EH (cell line): ENCODE data around the gene RALY.

Source experiments
- DNase-seq: peaks from one replicate; pipeline ENCODE4 v3.0.0-alpha.2; 2015; ENCODE audit warnings: low read depth

RALY gene

DNA sequence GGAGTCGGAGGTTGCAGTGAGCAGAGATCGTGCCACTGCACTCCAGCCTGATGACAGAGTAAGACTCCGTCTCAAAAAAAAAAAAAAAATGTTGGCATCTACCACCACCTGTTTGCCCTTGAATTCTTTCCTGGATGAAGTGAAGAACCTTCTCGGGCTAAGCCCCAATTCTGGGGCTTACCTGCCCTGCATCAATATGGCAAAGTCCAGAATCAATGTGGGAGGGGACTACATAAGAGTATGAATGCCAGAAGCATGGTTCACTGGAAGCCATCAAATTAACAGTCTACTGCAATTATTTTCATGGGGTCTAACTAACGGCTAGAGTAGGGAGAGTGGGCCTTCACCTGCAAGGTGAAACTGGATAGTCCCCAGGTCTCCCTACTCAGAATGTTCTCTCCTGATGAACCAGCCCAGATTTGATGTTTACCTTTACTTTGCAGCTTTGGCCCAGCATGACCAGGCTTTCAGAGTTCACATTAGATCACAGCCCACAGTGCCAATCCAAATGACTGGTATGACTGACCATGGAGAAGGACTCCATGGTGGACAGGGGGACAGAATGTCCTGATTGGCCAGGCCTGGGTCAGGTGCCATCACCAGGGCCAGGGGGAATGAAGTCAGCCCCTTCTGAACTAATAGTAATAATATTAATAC, 7.0 kb upstream of the RALY start:
- DNase-seq = no peak

DNA sequence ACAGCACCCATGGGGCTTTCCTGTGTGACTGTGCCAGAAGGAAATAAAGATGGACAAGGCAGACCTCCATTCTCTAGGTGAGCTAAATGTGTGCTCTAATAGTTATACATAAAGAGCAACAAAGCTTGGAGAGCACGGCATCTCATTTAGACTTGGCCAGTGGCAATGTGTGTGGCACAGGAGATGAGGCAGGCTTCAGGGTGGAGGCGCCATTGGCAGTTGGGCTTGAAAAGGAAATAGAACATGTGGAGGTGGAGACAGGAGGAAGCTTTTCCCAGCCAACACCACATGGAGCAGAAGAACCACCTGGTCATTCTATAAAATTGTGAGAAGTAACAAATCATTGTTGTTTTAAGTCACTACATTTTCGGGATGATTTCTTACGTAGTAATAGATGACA, 3.6 kb upstream of the RALY start:
- DNase-seq = no peak

DNA sequence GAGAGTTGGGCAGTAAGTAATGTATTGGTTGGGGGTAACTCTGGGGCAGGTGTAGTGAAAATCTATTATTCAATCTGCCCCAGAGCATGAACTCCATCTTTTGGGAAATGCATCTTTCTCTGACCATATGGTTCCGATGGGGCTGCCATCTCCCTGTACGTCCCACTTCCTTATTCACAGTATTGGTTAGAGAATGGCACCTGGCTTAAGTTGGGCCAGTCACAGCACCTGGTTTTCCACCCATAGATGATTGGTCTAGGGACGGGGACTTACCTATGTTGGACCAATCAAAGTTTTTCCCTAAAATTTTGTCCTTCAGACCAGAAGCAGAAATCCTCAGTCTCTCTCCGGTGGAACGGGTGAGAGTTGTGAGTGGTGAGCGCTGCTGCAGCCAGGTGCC, 2.2 kb upstream of the RALY start:
- no peak for DNase-seq

DNA sequence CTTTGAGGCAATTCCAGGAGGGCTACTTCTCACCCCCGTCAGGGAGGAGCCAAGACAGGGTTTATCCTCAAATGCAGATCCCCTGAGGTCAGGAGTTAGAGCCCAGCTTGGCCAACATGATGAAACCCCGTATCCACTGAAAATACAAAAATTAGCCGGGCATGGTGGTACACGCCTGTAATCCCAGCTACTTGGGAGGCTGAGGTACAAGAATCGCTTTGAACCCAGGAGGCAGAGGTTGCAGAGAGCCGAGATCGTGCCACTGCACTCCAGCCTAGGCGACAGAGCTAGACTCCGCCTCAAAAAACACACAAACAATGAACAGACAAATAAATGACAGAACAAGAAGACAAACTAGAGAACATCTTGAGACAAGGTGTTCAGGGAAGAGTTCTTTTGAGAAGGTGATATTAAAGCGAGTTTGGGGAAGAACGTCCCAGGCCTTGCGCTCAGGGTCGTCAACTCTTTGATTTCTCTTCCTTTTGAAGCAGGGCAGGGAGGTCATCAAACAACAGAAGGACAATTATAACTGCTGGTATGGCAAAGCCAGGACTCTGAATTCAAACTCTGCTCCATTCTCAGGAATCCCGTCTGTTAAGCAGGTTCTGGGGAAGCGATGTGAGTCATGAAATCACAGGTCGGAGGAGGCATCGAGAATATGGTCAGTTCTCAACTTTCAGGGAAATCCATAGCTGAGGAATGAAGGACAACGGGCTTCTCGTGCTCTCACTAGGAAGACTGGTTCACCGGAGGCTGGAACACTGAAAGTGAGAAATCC, 1.4 kb upstream of the RALY start:
- no peak for DNase-seq

DNA sequence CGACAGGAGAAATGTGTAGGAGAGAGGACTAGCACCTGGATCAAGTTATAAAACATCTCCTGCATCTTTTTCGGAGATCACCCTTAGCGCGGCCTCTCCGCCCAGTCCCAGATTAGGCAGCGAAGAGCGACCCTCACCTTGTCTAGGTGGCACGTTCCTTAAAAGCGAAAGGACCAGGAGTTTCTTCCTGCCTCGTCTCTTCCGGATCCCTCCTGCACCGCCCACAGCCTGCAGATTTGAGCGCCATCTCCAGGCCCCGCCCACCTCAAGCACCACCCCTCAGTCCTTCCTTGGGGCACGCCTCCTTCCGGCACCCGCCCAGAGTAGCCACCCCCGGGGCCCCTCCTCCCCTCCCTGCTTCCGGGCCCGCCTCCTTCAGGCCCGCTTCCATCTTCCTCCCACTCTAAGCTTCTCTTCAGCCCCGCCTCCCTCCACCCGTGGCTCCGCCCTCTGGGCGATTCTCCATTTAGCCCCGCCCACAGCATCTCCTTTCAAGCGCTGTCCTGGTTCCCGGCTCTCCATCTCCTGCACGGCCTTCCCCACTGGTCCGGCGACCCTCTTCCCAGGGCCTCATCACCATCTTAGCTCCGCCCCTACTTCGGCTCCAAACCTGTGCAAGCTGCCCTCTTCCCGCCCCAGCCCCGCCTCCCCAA, 662 bp upstream of the RALY start:
- DNase-seq = peak; percentile 99

DNA sequence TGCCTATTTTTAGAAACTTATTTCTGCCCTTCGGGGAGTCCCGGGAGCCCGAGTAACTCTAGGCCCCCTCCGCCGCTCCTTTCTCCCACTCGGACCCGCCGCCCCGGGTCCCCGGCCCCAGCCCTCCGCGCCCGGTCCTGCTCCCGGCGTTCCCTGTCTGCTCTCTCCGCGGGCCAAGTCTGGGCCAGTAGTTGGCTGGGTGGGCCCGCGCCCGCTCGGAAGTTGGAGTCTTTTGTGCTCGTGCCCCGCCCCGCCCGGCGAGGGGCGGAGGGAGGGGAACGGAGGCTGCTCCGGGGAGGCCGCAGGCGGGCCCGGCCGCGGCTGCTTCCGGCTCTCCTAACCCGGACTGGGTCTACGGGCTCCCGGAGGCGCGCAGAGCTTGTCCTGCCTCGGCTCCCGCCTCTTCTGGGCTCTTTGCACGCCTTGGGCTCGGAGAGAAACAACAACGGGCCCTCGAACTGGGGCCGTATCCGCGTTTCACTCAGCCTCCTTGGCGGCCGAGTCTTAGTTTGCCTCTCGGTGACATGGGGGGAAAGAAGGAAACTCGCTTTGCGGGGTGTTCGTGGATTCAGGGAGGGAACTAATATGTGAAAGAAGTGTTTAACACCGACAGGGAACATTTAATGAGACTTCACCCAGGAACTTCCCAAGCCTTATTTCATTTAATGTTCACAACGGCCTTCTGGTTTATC, 657 bp downstream of the RALY start:
- peak; percentile 86 for DNase-seq

DNA sequence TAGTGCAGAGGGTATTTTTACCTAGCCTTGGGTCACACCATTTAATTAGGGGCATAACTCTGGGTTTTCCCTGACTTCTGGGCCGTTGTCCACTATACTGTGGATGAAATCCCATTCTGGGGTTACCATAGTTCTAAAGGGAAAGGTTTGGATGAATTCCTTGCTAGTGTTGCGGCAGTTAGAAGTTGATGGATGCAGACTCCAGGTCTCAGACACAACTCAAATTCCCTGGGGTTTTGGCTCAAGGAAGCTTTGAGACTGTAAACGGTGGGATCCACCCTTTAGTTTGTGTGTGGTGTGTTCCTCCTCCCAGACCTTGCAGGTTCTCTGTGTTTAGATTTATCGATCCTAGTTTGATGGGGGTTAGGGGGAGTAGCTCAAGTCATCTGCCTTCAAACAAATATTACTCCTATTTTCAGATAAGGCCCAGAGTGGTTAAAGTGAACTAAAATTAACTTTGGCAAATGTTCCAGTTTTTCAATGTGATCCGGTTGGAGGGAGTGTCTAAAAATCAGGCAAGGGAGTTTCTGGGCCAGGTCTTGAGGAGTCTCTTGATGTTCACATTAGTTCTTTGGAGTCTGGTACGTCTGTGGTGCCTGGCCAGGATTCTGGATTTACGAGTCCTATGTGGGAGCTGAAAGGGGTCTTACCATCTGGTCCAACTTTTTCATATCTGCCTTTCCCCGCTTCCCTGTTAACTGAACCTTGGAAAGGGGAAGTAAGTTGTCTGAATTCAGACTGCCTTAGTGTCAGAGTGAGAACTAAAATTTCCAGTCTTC, 1.5 kb downstream of the RALY start:
- DNase-seq = peak; percentile 31

DNA sequence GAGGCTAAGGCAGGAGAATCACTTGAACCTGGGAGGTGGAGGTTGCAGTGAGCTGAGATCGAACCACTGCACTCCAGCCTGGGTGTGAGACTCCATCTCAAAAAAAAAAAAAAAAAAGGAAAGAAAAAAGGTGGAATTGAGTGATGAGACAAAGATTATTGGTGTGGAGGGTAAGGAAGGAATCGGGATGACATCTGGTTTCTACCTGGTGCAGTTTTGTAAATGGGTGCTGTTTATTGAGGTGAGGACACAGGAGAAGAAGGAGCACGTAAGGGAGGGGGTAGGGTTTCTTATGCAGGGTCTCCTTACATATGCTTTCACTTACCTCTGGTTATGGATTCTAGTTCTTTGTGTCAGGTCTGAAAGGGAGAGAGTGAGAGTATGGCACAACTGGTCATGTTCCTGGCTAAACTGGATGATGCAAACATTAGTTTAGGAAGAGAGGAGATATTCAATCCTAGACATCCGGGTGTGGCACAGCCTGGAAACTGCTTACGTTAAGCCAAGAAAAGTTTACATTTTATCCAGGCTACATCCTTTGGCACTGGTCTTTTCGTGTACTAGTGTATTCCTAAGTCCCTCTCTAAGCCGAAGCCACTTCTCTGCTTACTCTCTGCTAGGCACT, 5.4 kb downstream of the RALY start:
- no peak for DNase-seq

DNA sequence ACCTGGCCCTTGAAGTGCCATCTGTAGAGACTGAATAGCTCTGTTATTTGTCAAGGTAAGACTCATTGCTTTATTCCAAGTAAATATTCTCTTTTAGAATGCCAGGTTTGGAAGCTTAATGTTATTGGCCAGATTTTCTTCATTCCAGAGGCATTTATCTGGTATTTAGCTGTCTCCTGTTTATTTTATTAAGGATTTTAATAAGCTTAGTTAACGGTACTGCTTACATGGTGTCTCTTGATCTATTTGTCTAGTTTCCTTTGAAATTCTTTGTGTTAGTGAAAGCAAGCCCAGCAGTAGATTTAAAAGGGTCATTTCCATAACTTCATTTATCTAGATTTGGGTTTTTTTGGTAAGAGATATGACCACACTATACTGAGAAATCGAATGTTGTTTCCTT, 7.7 kb downstream of the RALY start:
- DNase-seq = peak; percentile 61

GRCh38 chr20:34004227-34004626, 10.5 kb downstream of the RALY start:
- DNase-seq = no peak

- no peak for DNase-seq
Observed at GRCh38 chr20:34004790-34005457, 11.2 kb downstream of the RALY start.

GRCh38 chr20:34006619-34007018, 12.9 kb downstream of the RALY start:
- DNase-seq = no peak

- no peak for DNase-seq
Observed at GRCh38 chr20:34008477-34008876, 14.8 kb downstream of the RALY start.

DNA sequence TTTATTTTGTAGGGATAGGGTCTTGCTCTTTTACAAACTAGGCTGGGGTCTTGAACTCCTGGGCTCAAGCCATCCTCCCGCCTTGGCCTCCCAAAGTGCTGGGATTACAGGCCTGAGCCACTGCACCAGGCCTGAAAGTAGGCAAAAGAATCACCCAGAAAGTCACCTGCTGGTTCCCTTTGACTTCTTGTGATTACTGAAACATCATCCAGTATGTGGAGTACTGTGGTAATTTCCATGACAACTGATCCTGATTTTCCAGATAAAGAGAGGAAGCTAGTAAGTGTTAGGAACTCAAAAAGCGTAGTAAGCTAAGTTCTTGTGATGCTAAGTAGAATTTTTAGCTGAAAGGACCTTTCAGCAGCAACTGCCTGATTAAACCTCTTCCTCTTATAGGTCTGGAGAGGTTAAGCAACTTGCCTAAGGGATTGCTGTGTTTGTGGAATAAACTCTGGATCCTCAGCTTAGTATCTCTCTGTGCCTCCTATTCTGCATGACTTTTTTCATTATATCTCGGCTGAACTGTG, 16.8 kb downstream of the RALY start:
- DNase-seq = no peak

DNA sequence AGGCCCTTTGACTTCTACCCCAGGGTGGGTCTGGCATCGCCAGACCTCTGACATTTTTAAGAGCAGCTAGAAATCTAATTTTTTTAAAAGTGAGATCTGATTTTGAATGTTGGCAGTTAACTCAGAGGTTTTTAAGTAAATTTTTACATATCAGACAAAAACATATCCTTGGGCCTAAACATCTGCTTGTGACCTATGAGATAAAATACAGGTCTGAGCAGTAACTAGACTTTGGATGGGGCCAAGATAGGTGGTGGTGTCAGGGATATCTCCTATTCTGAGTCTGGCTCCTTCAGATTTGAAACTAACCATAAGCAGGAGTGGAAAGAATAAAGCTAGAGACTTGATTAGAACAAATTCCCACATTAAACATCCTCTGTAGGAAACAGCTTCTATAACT, 17.6 kb downstream of the RALY start:
- DNase-seq = no peak

DNA sequence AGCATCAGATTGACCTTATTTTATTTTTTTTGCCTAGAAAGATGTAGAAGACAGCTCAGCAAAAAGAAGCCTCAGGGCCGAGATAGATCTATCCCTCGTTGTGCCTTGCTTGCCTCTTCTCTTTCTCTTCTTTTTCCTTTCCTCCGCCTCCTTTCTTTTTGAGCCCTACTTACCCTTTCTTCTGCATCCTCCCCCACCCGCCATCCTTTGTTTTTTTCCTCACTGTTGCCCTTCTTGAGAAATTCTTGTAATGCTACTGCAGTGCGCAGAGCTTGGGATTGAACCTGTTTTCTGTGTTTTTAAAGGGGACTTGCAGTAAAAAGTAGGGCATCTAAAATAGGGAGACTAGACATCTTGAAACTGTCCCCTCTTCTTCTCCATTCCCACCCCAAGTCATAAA, 18.6 kb downstream of the RALY start:
- DNase-seq = no peak

- no peak for DNase-seq
Observed at GRCh38 chr20:34012735-34013134, 19.0 kb downstream of the RALY start.

DNA sequence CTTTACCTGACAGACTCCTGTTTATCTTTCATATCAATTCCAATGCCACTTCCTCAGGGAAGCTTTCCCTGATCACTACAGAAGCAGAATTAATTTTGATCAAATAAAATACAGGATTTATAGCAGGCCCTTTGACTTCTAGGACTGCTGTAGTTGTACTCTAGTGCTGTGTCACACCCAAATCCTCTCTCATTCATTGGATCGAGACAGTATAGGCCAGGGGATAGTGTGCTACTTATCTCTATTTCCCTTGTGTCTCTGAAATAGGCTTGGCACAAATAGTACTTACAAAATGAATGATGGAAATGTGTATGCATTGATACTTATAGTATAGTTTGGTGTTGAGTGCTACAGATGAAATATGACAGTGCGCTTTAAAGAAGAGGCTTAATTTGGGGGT, 19.8 kb downstream of the RALY start:
- DNase-seq = no peak

GRCh38 chr20:34014878-34015277, 21.2 kb downstream of the RALY start:
- DNase-seq = no peak
